HUES48 (cell line): ENCODE results near the gene CCDC138.

Experiments used
- H3K27ac ChIP-seq: one replicate; pipeline ENCODE4 v1.7.0; 2013; ENCODE audit warnings: low read depth, low read length, inconsistent platforms
- H3K27me3 ChIP-seq: 2 replicates; pipeline ENCODE4 v1.6.1; 2013; ENCODE audit warnings: mild to moderate bottlenecking, low read length; ENCODE audit not compliant: control insufficient read depth, insufficient read depth
- H3K36me3 ChIP-seq: 2 replicates; pipeline ENCODE4 v1.6.1; 2013; ENCODE audit warnings: low read length; ENCODE audit not compliant: control insufficient read depth, insufficient read depth
- H3K4me1 ChIP-seq: 2 replicates; pipeline ENCODE4 v1.6.1; 2013; ENCODE audit warnings: mild to moderate bottlenecking, low read length; ENCODE audit not compliant: control insufficient read depth, insufficient read depth
- H3K4me3 ChIP-seq: 2 replicates; pipeline ENCODE4 v1.5.1; 2013; ENCODE audit warnings: mild to moderate bottlenecking, low read depth, low read length
- H3K9ac ChIP-seq: 2 replicates; pipeline ENCODE4 v1.6.1; 2013; ENCODE audit warnings: mild to moderate bottlenecking, low read depth, low read length, moderate library complexity
- H3K9me3 ChIP-seq: 2 replicates; pipeline ENCODE4 v1.6.1; 2013; ENCODE audit warnings: low read length; ENCODE audit not compliant: control insufficient read depth, insufficient read depth

The CCDC138 gene

GRCh38 chr2:108805782-108806181, 19.2 kb downstream of the CCDC138 start:
- H3K4me1 ChIP-seq, result no peaks in the 10 kb centered on the region
- peaks cover 11% of the 10 kb centered on the region; the same call in 1 of the 2 replicates for H3K9me3 ChIP-seq
- no peak overlapping the region for H3K4me3 ChIP-seq
- no peak overlapping the region for H3K27ac ChIP-seq
- no peaks in the 10 kb centered on the region for H3K27me3 ChIP-seq
- H3K9ac ChIP-seq, result no peak overlapping the region
- peaks cover 71% of the 10 kb centered on the region for H3K36me3 ChIP-seq

GRCh38 chr2:108806371-108807113, 20.0 kb downstream of the CCDC138 start:
- no peak overlapping the region for H3K27ac ChIP-seq
- H3K4me3 ChIP-seq, result no peak overlapping the region
- peaks cover 71% of the 10 kb centered on the region for H3K36me3 ChIP-seq
- no peak overlapping the region for H3K9ac ChIP-seq
- H3K27me3 ChIP-seq, result no peaks in the 10 kb centered on the region
- H3K4me1 ChIP-seq, result no peaks in the 10 kb centered on the region
- peaks cover 11% of the 10 kb centered on the region; the same call in 1 of the 2 replicates for H3K9me3 ChIP-seq

GRCh38 chr2:108809936-108810335, 23.4 kb downstream of the CCDC138 start:
- peaks cover 76% of the 10 kb centered on the region for H3K36me3 ChIP-seq
- no peaks in the 10 kb centered on the region for H3K27me3 ChIP-seq
- no peaks in the 10 kb centered on the region for H3K4me1 ChIP-seq
- H3K9me3 ChIP-seq, result peaks cover 11% of the 10 kb centered on the region; the same call in 1 of the 2 replicates
- H3K27ac ChIP-seq, result no peak overlapping the region
- no peak overlapping the region for H3K4me3 ChIP-seq
- H3K9ac ChIP-seq, result no peak overlapping the region

- Histone ChIP-seq H3K4me1 (no peaks in the 10 kb centered on the region), H3K27ac (no peak overlapping the region), H3K9ac (no peak overlapping the region), H3K27me3 (no peaks in the 10 kb centered on the region), H3K4me3 (no peak overlapping the region), H3K36me3 (peaks cover 73% of the 10 kb centered on the region), H3K9me3 (peaks cover 11% of the 10 kb centered on the region; the same call in 1 of the 2 replicates)
Observed at GRCh38 chr2:108810993-108811957, 24.7 kb downstream of the CCDC138 start.

- H3K4me3 ChIP-seq, result no peak overlapping the region
- no peaks in the 10 kb centered on the region for H3K4me1 ChIP-seq
- peaks cover 71% of the 10 kb centered on the region for H3K36me3 ChIP-seq
- no peaks in the 10 kb centered on the region for H3K27me3 ChIP-seq
- H3K27ac ChIP-seq, result no peak overlapping the region
- H3K9me3 ChIP-seq, result peaks cover 7% of the 10 kb centered on the region; the same call in 1 of the 2 replicates
- no peak overlapping the region for H3K9ac ChIP-seq
Observed at GRCh38 chr2:108813732-108814131, 27.2 kb downstream of the CCDC138 start.

- H3K9ac ChIP-seq, result no peak overlapping the region
- H3K4me1 ChIP-seq, result no peaks in the 10 kb centered on the region
- H3K27me3 ChIP-seq, result no peaks in the 10 kb centered on the region
- H3K36me3 ChIP-seq, result peaks cover 67% of the 10 kb centered on the region
- no peak overlapping the region for H3K4me3 ChIP-seq
- no peaks in the 10 kb centered on the region for H3K9me3 ChIP-seq
- no peak overlapping the region for H3K27ac ChIP-seq
Observed at GRCh38 chr2:108820482-108820881, 33.9 kb downstream of the CCDC138 start.

GRCh38 chr2:108823286-108823685, 36.7 kb downstream of the CCDC138 start:
- Histone ChIP-seq H3K27ac (no peak overlapping the region), H3K27me3 (no peaks in the 10 kb centered on the region), H3K4me3 (no peak overlapping the region), H3K9ac (no peak overlapping the region), H3K9me3 (no peaks in the 10 kb centered on the region), H3K4me1 (no peaks in the 10 kb centered on the region), H3K36me3 (peaks cover 51% of the 10 kb centered on the region)

- H3K9ac ChIP-seq, result no peak overlapping the region
- H3K4me3 ChIP-seq, result no peak overlapping the region
- H3K27ac ChIP-seq, result no peak overlapping the region
- H3K36me3 ChIP-seq, result peaks cover 39% of the 10 kb centered on the region
- no peaks in the 10 kb centered on the region for H3K4me1 ChIP-seq
- no peaks in the 10 kb centered on the region for H3K27me3 ChIP-seq
- H3K9me3 ChIP-seq, result no peaks in the 10 kb centered on the region
Observed at GRCh38 chr2:108824316-108825070, 37.9 kb downstream of the CCDC138 start.

- no peaks in the 10 kb centered on the region for H3K9me3 ChIP-seq
- no peaks in the 10 kb centered on the region for H3K27me3 ChIP-seq
- H3K27ac ChIP-seq, result no peak overlapping the region
- no peak overlapping the region for H3K4me3 ChIP-seq
- H3K36me3 ChIP-seq, result peaks cover 32% of the 10 kb centered on the region
- no peak overlapping the region for H3K9ac ChIP-seq
- H3K4me1 ChIP-seq, result no peaks in the 10 kb centered on the region
Observed at GRCh38 chr2:108825254-108825653, 38.7 kb downstream of the CCDC138 start.

- Histone ChIP-seq H3K9me3 (no peaks in the 10 kb centered on the region), H3K36me3 (peaks cover 27% of the 10 kb centered on the region), H3K27ac (no peak overlapping the region), H3K27me3 (no peaks in the 10 kb centered on the region), H3K9ac (no peak overlapping the region), H3K4me3 (no peak overlapping the region), H3K4me1 (no peaks in the 10 kb centered on the region)
Observed at GRCh38 chr2:108825736-108826135, 39.2 kb downstream of the CCDC138 start.
